Vagina (tissue), 2 donors: ENCODE data around the gene ISM1. TPM values are rescaled to one million over a fixed set of nuclear protein-coding genes. Genes with fewer than 3 reads are reported as not detected.

Experiments used
- DNase-seq, 2 donors: peaks; one replicate each; pipeline ENCODE4 v3.0.0-alpha.2; 2017; ENCODE audit errors: extremely low spot score in 2 of 2
- H3K27ac ChIP-seq: fragments of 200-600 bp; sonication (generic); one replicate; pipeline ENCODE4 v1.5.1; 2019
- H3K27me3 ChIP-seq: fragments of 200-600 bp; sonication (generic); one replicate; pipeline ENCODE4 v1.5.1; 2019
- H3K36me3 ChIP-seq, 2 donors: fragments of 200-600 bp; sonication (generic); one replicate each; pipeline ENCODE4 v1.5.1; 2017 to 2019
- H3K4me1 ChIP-seq: fragments of 200-600 bp; sonication (generic); one replicate; pipeline ENCODE4 v1.5.1; 2019
- H3K4me3 ChIP-seq, 2 donors: fragments of 200-600 bp; sonication (generic); 1 replicate in 1 of 2; 2 replicates in 1 of 2; pipeline ENCODE4 v1.5.1; 2016 to 2019
- H3K9me3 ChIP-seq: fragments of 200-600 bp; sonication (generic); one replicate; pipeline ENCODE4 v1.5.1; 2019
- CTCF ChIP-seq, 3 experiments: fragments of 450-650 bp in 2 of 3; fragments of 200-600 bp in 1 of 3; sonication (generic) in 1 of 3; IDR thresholded peaks; one replicate each; pipeline ENCODE4 v1.5.1; 2017 to 2019; ENCODE audit warnings: antibody characterized with exemption in 3 of 3, mild to moderate bottlenecking in 2 of 3, moderate library complexity in 2 of 3
- POLR2A ChIP-seq, 2 donors: fragments of 450-650 bp; IDR thresholded peaks; one replicate each; pipeline ENCODE4 v1.6.1; 2017; ENCODE audit warnings: antibody characterized with exemption in 2 of 2, mild to moderate bottlenecking in 2 of 2, moderate library complexity in 2 of 2
- POLR2AphosphoS5 ChIP-seq, 2 donors: sonication (generic); formaldehyde crosslinking; IDR thresholded peaks; one replicate each; pipeline ENCODE4 v1.9.0; 2017; ENCODE audit warnings: antibody characterized with exemption in 2 of 2, mild to moderate bottlenecking in 2 of 2, low read depth in 1 of 2; ENCODE audit not compliant: insufficient read depth in 1 of 2
- intact Hi-C: fragments of 100-400 bp; cut with DNase I; formaldehyde crosslinking; loops from one replicate; pipeline ENCODE4 v1.15.1; 2023
- total RNA-seq: library from RNA; depleted of rRNA; stranded (reverse); fragments of >200 nt; gene quantifications from one replicate; pipeline ENCODE4 v1.2.3, GENCODE V29; 2016

The ISM1 gene
- total RNA-seq, 1 donor from 2014 or later: 14.5 TPM

DNA sequence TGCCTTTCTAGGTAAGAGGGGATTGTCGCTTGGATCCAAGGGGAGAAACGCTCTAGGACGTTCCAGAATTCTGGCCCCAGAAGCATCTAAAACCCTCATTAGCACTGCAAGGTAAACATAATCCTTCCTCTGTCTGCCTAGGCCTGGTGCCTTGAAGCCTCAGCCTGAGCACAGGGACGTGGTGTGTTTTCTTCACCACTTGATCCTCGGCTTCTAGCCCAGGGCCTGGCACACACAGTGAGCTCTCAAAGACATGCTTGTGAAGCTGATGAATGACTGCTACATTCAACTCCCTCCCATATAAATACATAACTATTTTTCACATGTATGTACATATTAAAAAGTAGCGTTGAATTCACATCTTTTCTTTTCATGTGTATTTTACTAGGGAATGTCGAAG, 100.3 kb downstream of the ISM1 start:
- H3K9me3 ChIP-seq: no peaks in the 10 kb centered on the region
- no peaks in the 10 kb centered on the region for H3K4me1 ChIP-seq
- H3K27me3 ChIP-seq: no peaks in the 10 kb centered on the region
- DNase-seq: peak in 1 of 2 donors; percentile 71
- intact Hi-C loops: no loop called here
- no peaks in the 10 kb centered on the region for H3K36me3 ChIP-seq
- TF ChIP-seq CTCF (IDR thresholded peaks at IDR 0.05): no peak
- TF ChIP-seq POLR2A (IDR thresholded peaks at IDR 0.05): no peak
- no peak for TF ChIP-seq POLR2AphosphoS5 (IDR thresholded peaks at IDR 0.05; ENCODE audit: insufficient read depth in 1 of 2, low read depth in 1 of 2)
- H3K4me3 ChIP-seq: no peak overlapping the region
- H3K27ac ChIP-seq: no peak overlapping the region

DNA sequence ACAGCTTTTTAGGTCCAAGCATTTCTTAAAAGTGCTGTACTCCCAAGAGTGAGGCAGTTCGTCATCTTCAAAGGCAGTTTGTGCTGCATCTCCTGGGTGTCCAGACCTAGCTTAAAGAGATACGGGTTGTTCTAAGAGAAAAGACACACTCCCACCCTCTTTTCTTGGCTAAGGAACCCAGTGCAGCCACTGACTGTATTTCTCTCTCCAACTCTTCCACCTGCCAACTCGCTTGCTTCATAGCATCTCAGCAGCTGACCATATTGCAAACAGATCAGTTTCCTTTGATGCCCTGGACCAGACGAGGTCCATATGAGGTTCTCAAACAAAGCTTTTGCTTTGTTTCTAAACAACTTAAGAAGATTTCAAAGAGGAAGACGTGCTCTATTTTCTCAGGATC, 101.1 kb downstream of the ISM1 start:
- no peaks in the 10 kb centered on the region for H3K4me1 ChIP-seq
- no peaks in the 10 kb centered on the region for H3K9me3 ChIP-seq
- H3K27me3 ChIP-seq: no peaks in the 10 kb centered on the region
- H3K36me3 ChIP-seq: no peaks in the 10 kb centered on the region
- TF ChIP-seq POLR2A (IDR thresholded peaks at IDR 0.05): no peak
- no peak for TF ChIP-seq POLR2AphosphoS5 (IDR thresholded peaks at IDR 0.05; ENCODE audit: insufficient read depth in 1 of 2, low read depth in 1 of 2)
- TF ChIP-seq CTCF (IDR thresholded peaks at IDR 0.05): no peak
- H3K4me3 ChIP-seq: no peak overlapping the region
- DNase-seq: peak in 1 of 2 donors; percentile 88
- intact Hi-C loops: no loop called here
- H3K27ac ChIP-seq: peak overlapping the region; percentile 33

- Histone ChIP-seq H3K9me3 (no peaks in the 10 kb centered on the region), H3K4me1 (no peaks in the 10 kb centered on the region), H3K4me3 (no peak overlapping the region), H3K27ac (peak overlapping the region; percentile 33), H3K36me3 (no peaks in the 10 kb centered on the region), H3K27me3 (no peaks in the 10 kb centered on the region)
- intact Hi-C loops: no loop called here
- DNase-seq: peak in 1 of 2 donors; percentile 79
- TF ChIP-seq CTCF (IDR thresholded peaks at IDR 0.05) (no peak), POLR2AphosphoS5 (IDR thresholded peaks at IDR 0.05; ENCODE audit: insufficient read depth in 1 of 2, low read depth in 1 of 2) (no peak), POLR2A (IDR thresholded peaks at IDR 0.05) (no peak)
Observed at GRCh38 chr20:13322621-13323020, 101.5 kb downstream of the ISM1 start.

- intact Hi-C loops: no loop called here
- Histone ChIP-seq H3K36me3 (no peaks in the 10 kb centered on the region), H3K9me3 (no peaks in the 10 kb centered on the region), H3K27ac (no peak overlapping the region), H3K4me1 (no peaks in the 10 kb centered on the region), H3K27me3 (no peaks in the 10 kb centered on the region), H3K4me3 (no peak overlapping the region)
- TF ChIP-seq POLR2A (IDR thresholded peaks at IDR 0.05): no peak
- no peak for TF ChIP-seq POLR2AphosphoS5 (IDR thresholded peaks at IDR 0.05; ENCODE audit: insufficient read depth in 1 of 2, low read depth in 1 of 2)
- no peak for TF ChIP-seq CTCF (IDR thresholded peaks at IDR 0.05)
- no peak for DNase-seq
Observed at GRCh38 chr20:13325033-13325432, 104.0 kb downstream of the ISM1 start.

- Histone ChIP-seq H3K36me3 (no peaks in the 10 kb centered on the region), H3K4me3 (no peak overlapping the region), H3K9me3 (no peaks in the 10 kb centered on the region), H3K27me3 (no peaks in the 10 kb centered on the region), H3K4me1 (no peaks in the 10 kb centered on the region), H3K27ac (no peak overlapping the region)
- TF ChIP-seq CTCF (IDR thresholded peaks at IDR 0.05) (no peak), POLR2A (IDR thresholded peaks at IDR 0.05) (no peak), POLR2AphosphoS5 (IDR thresholded peaks at IDR 0.05; ENCODE audit: insufficient read depth in 1 of 2, low read depth in 1 of 2) (no peak)
- intact Hi-C loops: no loop called here
- DNase-seq: no peak
Observed at GRCh38 chr20:13325796-13326340, 104.8 kb downstream of the ISM1 start.
